Stimulated activated CD4-positive, alpha-beta T cell treated with anti-CD3 and anti-CD28 coated beads, Interleukin-1b, Interleukin-23, amount 100 ng/mL, for 1 hour (primary cell): ENCODE results near the gene XYLT2.

Experiments
- DNase-seq, 2 donors: peaks; one replicate each; pipeline ENCODE4 v3.0.0-alpha.2; 2020; ENCODE audit warnings: low read depth in 2 of 2

The XYLT2 gene

GRCh38 chr17:50348522-50349242, 2.8 kb downstream of the XYLT2 start:
- DNase-seq: no peak

- DNase-seq: no peak
Observed at GRCh38 chr17:50349243-50349600, 3.3 kb downstream of the XYLT2 start.

GRCh38 chr17:50350733-50351132, 4.8 kb downstream of the XYLT2 start:
- no peak for DNase-seq

GRCh38 chr17:50352072-50352692, 6.3 kb downstream of the XYLT2 start:
- DNase-seq: no peak

- DNase-seq: no peak
Observed at GRCh38 chr17:50352693-50353599, 7.0 kb downstream of the XYLT2 start.

GRCh38 chr17:50353600-50354195, 7.8 kb downstream of the XYLT2 start:
- no peak for DNase-seq

GRCh38 chr17:50354198-50354597, 8.3 kb downstream of the XYLT2 start:
- no peak for DNase-seq

GRCh38 chr17:50354776-50355175, 8.8 kb downstream of the XYLT2 start:
- no peak for DNase-seq

- no peak for DNase-seq
Observed at GRCh38 chr17:50355336-50355700, 9.4 kb downstream of the XYLT2 start.

- DNase-seq: no peak
Observed at GRCh38 chr17:50355701-50356341, 9.9 kb downstream of the XYLT2 start.

- no peak for DNase-seq
Observed at GRCh38 chr17:50356418-50356817, 10.5 kb downstream of the XYLT2 start.

GRCh38 chr17:50356892-50357510, 11.1 kb downstream of the XYLT2 start:
- DNase-seq: no peak

- DNase-seq: no peak
Observed at GRCh38 chr17:50358177-50358576, 12.3 kb downstream of the XYLT2 start.

- no peak for DNase-seq
Observed at GRCh38 chr17:50359005-50359699, 13.2 kb downstream of the XYLT2 start.

- no peak for DNase-seq
Observed at GRCh38 chr17:50359998-50360461, 14.1 kb downstream of the XYLT2 start.

GRCh38 chr17:50360486-50361115, 14.7 kb downstream of the XYLT2 start:
- DNase-seq: no peak

GRCh38 chr17:50361561-50362480, 15.9 kb downstream of the XYLT2 start:
- DNase-seq: peak; percentile 12 to 24

GRCh38 chr17:50362661-50363060, 16.7 kb downstream of the XYLT2 start:
- DNase-seq: no peak
